Activated CD8-positive, alpha-beta T cell treated with anti-CD3 and anti-CD28 coated beads for 36 hours (primary cell): ENCODE data around the gene MOV10. TPM values are rescaled to one million over a fixed set of nuclear protein-coding genes. Genes with fewer than 3 reads are reported as not detected.
"Not testable (repeated sequence)": the region's sequence is repeated elsewhere in the genome, so short reads cannot be mapped to it uniquely, and the experiment has no call there.

Source experiments
- ATAC-seq: fragments of 200-7000 bp; cut with Tn5 transposase; one replicate; pipeline ENCODE4 v1.10.0; 2021; ENCODE audit warnings: mild to moderate bottlenecking, moderate library complexity
- CTCF ChIA-PET: fragments of 350-600 bp; sonication (Branson Sonifier 250); formaldehyde crosslinking; loops from one replicate; lab custom pipeline; 2021; ENCODE audit warnings: antibody characterized with exemption; lab: Charles Lee
- POLR2A ChIA-PET: fragments of 350-600 bp; sonication (Branson Sonifier 250); formaldehyde crosslinking; loops from one replicate; lab custom pipeline; 2021; ENCODE audit warnings: antibody characterized with exemption; lab: Charles Lee
- DNase-seq: peaks from one replicate; pipeline ENCODE4 v3.0.0-alpha.2; 2020
- H3K27ac Mint-ChIP-seq: one replicate; pipeline ENCODE4 v1.8.0; 2021; ENCODE audit warnings: mild to moderate bottlenecking, mixed read lengths
- H3K27me3 Mint-ChIP-seq: one replicate; pipeline ENCODE4 v1.8.0; 2021; ENCODE audit warnings: mixed read lengths
- H3K36me3 Mint-ChIP-seq: one replicate; pipeline ENCODE4 v1.8.0; 2021; ENCODE audit warnings: low read depth, mixed read lengths
- H3K4me1 Mint-ChIP-seq: one replicate; pipeline ENCODE4 v1.8.0; 2021; ENCODE audit warnings: low read depth, mixed read lengths
- H3K4me3 Mint-ChIP-seq: one replicate; pipeline ENCODE4 v1.8.0; 2021; ENCODE audit warnings: mild to moderate bottlenecking, moderate library complexity, mixed read lengths
- H3K9me3 Mint-ChIP-seq: one replicate; pipeline ENCODE4 v1.8.0; 2021; ENCODE audit warnings: mixed read lengths
- intact Hi-C: fragments of 100-400 bp; cut with micrococcal nuclease; formaldehyde crosslinking; loops from one replicate; pipeline ENCODE4 v1.10.0; 2022
- total RNA-seq, 2 experiments: library from RNA; stranded (reverse); gene quantifications; one replicate each; pipeline ENCODE4 v1.2.3, GENCODE V29; 2021
- TF ChIP-seq, protein P1 (sequence below): fragments of 200-600 bp; IDR thresholded peaks from one replicate; pipeline ENCODE4 v1.8.0; 2022; ENCODE audit warnings: antibody characterized with exemption, mild to moderate bottlenecking

MOV10 gene
- total RNA-seq, 2 experiments from 2014 or later: 77.2 to 78.5 TPM

DNA sequence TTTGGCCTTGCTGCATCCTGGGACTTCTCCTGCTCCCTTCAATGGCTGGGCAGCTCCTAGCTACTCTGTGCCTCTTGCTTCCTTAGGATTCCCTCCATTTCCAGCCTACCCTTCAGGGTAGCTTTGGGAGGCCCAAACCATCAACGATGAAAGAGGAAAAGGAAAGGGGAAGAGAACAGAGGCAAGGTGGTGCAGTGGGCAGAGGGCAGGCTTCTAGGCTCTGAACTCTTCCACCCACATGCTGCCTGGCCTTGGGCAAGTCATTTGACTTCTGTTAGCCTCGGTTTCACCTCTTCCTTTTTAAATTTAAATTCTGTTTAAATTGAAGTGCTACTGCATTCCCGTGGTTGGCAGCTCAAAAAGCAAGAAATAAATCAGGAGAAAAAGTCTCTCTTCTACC is 46.3 kb downstream of the MOV10 start:
- no peaks in the 10 kb centered on the region for H3K36me3 Mint-ChIP-seq

DNA sequence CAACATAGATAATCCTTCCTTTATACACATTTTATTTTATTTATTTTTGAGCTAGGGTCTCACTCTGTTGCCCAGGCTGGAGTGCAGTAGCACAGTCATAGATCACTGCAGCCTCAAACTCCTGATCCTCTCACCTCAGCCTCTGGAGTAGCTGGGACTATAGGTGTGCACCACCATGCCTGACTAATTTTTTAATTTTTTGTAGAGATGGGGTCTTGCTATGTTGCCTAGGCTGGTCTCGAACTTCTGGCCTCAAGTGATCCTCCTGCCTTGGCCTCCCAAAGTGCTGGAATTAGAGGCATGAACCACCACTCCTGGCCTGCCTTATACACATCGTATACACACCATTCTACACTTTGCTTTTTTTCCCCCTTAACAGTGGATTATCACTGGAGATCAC is 46.8 kb downstream of the MOV10 start:
- CTCF ChIA-PET: interaction anchor here (1.5 to 11.3 kb wide), 5 partner anchors 8 to 352 kb away, joined by 5 to 302 read pairs (median 41); partner anchors contain the start of genes LRIG2 and RHOC
- H3K4me3 Mint-ChIP-seq, ATAC-seq, DNase-seq, intact Hi-C loops, POLR2A ChIA-PET, H3K36me3 Mint-ChIP-seq, H3K9me3 Mint-ChIP-seq, H3K27ac Mint-ChIP-seq: not testable (repeated sequence)
- peaks cover 19% of the 10 kb centered on the region for H3K4me1 Mint-ChIP-seq
- H3K27me3 Mint-ChIP-seq: peaks cover 12% of the 10 kb centered on the region

More for the DNA sequence above, 46.3 kb downstream of the MOV10 start:
- ChIA-PET CTCF (interaction anchor here (1.5 to 11.3 kb wide), 5 partner anchors 9 to 353 kb away, joined by 5 to 302 read pairs (median 41); partner anchors contain the start of genes LRIG2 and RHOC), POLR2A (no interaction called here)
- DNase-seq (no peak), ATAC-seq (no peak)
- no peak overlapping the region for H3K27ac Mint-ChIP-seq
- peaks cover 12% of the 10 kb centered on the region for H3K27me3 Mint-ChIP-seq
- no peak overlapping the region for H3K4me3 Mint-ChIP-seq
- TF ChIP-seq, protein P1, sequence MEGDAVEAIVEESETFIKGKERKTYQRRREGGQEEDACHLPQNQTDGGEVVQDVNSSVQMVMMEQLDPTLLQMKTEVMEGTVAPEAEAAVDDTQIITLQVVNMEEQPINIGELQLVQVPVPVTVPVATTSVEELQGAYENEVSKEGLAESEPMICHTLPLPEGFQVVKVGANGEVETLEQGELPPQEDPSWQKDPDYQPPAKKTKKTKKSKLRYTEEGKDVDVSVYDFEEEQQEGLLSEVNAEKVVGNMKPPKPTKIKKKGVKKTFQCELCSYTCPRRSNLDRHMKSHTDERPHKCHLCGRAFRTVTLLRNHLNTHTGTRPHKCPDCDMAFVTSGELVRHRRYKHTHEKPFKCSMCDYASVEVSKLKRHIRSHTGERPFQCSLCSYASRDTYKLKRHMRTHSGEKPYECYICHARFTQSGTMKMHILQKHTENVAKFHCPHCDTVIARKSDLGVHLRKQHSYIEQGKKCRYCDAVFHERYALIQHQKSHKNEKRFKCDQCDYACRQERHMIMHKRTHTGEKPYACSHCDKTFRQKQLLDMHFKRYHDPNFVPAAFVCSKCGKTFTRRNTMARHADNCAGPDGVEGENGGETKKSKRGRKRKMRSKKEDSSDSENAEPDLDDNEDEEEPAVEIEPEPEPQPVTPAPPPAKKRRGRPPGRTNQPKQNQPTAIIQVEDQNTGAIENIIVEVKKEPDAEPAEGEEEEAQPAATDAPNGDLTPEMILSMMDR: no peak
- intact Hi-C loops: no loop called here
- no peaks in the 10 kb centered on the region for H3K9me3 Mint-ChIP-seq
- H3K4me1 Mint-ChIP-seq: peaks cover 23% of the 10 kb centered on the region

DNA sequence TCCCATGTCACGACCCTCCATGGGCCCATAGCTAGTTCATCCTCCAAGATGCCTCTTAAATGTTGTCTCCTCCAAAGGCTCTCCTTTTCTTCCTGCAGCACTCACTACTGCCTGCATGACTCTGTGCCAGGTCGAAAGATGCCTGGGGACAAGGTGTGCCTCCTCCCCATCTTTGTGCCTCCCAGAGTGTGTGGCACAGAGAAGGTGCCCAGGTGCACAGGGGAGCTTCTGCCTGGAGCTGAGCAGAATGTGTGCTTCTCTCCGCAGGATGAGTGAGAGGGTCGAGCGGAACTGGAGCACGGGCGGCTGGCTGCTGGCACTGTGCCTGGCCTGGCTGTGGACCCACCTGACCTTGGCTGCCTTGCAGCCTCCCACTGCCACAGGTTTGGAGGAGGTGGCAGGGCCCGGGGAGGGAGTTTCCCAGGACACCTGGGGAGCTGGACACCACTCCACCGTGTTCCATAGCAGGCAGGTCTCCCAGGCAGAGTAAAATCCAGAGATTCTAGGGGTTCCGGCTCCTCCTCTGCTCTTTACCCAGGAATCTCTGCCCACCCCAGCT is 47.6 kb downstream of the MOV10 start:
- ChIA-PET CTCF (interaction anchor here (5.9 to 11.3 kb wide), 3 partner anchors 13 to 351 kb away, joined by 41 to 302 read pairs (median 73); partner anchors contain the start of genes LRIG2 and RHOC), POLR2A (no interaction called here)
- peaks cover 15% of the 10 kb centered on the region for H3K4me1 Mint-ChIP-seq
- H3K36me3 Mint-ChIP-seq: no peaks in the 10 kb centered on the region
- intact Hi-C loops: no loop called here
- H3K9me3 Mint-ChIP-seq: no peaks in the 10 kb centered on the region
- H3K4me3 Mint-ChIP-seq: no peak overlapping the region
- DNase-seq: no peak
- no peak for ATAC-seq
- H3K27ac Mint-ChIP-seq: no peak overlapping the region
- peaks cover 10% of the 10 kb centered on the region for H3K27me3 Mint-ChIP-seq
- TF ChIP-seq, protein P1: no peak

DNA sequence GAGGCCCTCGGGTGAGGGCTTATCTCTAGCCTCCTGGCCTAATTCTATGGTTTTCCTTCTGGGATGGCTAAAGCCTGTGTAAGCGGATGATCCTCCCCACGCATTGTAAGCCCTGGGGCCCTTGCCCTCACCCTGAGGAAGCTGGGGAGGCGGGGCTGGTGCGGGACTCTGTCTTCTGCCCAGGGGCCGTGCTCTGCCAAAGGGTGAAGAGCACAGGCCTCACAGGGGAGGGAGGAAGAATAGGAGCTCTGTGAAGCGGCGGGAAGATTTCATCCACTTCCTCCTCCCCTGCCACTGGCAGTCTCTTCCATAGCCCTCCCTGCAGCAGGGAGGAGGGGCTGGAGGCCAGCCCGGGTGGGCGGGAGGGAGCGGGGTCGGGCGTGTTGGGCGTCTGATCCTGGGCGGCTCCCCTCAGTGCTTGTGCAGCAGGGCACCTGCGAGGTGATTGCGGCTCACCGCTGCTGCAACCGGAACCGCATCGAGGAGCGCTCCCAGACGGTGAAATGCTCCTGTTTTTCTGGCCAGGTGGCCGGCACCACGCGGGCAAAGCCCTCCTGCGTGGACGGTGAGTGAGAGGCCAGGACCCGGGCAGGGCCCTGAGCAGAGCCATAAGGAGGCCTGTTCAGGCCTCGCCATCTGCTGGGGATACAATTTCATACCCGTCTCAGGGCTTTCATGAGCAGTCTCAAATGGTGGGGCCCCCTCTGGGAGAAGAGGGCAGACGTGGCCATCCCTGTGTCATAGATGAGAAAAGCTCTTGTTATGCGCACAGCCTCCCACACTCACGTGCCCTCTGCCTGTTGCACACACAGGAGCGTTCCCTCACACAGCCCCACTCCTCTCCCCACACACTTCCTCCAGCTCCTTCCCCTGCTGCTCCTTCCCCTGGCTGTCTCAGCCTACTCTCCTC is 48.4 kb downstream of the MOV10 start:
- ATAC-seq: peak; percentile 40
- TF ChIP-seq, protein P1: no peak
- Mint-ChIP-seq H3K27me3 (peaks cover 10% of the 10 kb centered on the region), H3K9me3 (no peaks in the 10 kb centered on the region), H3K4me3 (no peak overlapping the region), H3K36me3 (no peaks in the 10 kb centered on the region), H3K27ac (no peak overlapping the region), H3K4me1 (peaks cover 12% of the 10 kb centered on the region)
- ChIA-PET POLR2A (no interaction called here), CTCF (interaction anchor here (0.7 to 11.3 kb wide), 2 partner anchors 22 to 81 kb away, joined by 3 to 302 read pairs; no protein-coding TSS in a partner anchor)
- intact Hi-C loops: no loop called here
- DNase-seq: peak; percentile 49

DNA sequence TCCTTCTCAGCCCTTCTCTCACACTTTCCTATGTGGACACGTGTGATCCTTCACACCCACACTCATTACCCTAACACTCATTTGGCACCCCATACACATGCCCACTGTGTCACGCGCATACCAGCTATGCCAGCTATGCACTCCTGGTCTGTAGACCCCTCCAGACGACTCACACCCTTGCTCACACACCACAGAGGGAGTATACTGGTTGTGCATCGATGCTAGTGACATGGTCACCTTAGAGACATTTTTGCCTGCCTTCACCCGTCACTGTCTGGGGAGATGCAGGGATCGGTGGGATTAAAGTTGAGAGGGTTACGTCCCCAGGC is 49.0 kb downstream of the MOV10 start:
- Mint-ChIP-seq H3K9me3 (no peaks in the 10 kb centered on the region), H3K27me3 (peaks cover 10% of the 10 kb centered on the region), H3K4me1 (peaks cover 12% of the 10 kb centered on the region), H3K36me3 (no peaks in the 10 kb centered on the region), H3K27ac (no peak overlapping the region), H3K4me3 (no peak overlapping the region)
- intact Hi-C loops: no loop called here
- ATAC-seq: peak; percentile 38
- CTCF ChIA-PET: interaction anchor here (0.7 to 11.3 kb wide), 2 partner anchors 21 to 80 kb away, joined by 3 to 302 read pairs; no protein-coding TSS in a partner anchor
- TF ChIP-seq, protein P1: no peak
- POLR2A ChIA-PET: no interaction called here
- no peak for DNase-seq

DNA sequence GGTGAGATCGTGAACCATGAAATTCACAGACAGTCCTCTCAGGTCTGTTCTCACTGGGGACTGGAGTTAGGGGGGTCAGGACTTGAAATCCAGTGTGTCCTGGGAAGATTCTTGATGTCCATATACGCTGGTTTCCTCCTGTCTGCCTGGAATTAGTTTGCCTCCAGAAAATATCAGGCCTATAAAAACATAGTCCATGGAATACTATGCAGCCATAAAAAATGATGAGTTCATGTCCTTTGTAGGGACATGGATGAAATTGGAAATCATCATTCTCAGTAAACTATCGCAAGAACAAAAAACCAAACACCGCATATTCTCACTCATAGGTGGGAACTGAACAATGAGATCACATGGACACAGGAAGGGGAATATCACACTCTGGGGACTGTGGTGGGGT is 49.8 kb downstream of the MOV10 start:
- ATAC-seq, intact Hi-C loops, DNase-seq, H3K9me3 Mint-ChIP-seq, POLR2A ChIA-PET, H3K27me3 Mint-ChIP-seq, H3K27ac Mint-ChIP-seq, H3K36me3 Mint-ChIP-seq, H3K4me3 Mint-ChIP-seq: not testable (repeated sequence)
- CTCF ChIA-PET: interaction anchor here (11.3 kb wide), 1 partner anchor 79 kb away, joined by 302 read pairs; no protein-coding TSS in a partner anchor
- peaks cover 10% of the 10 kb centered on the region for H3K4me1 Mint-ChIP-seq
